ENCODE data around the gene PDE3B.
"Not testable (repeated sequence)": the region's sequence is repeated elsewhere in the genome, so short reads cannot be mapped to it uniquely, and the experiment has no call there.

DNA sequence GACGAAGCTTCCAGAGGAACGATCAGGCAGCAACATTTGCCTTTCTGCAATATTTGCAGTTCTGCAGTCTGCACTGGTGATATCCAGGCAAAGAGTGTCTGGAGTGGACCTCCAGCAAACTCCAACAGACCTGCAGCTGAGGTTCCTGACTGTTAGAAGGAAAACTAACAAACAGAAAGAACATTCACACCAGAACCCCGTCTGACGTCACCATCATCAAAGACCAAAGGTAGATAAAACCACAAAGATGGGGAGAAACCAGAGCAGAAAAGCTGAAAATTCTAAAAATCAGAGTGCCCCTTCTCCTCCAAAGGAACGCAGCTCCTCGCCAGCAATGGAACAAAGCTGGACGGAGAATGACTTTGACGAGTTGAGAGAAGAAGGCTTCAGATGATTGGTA, 134.9 kb downstream of the PDE3B start:
- TF ChIP-seq CEBPB, CHD1 (IDR thresholded peaks at IDR 0.05; ENCODE audit: low read depth, low read length): not testable (repeated sequence)
- TF ChIP-seq, protein P1, sequence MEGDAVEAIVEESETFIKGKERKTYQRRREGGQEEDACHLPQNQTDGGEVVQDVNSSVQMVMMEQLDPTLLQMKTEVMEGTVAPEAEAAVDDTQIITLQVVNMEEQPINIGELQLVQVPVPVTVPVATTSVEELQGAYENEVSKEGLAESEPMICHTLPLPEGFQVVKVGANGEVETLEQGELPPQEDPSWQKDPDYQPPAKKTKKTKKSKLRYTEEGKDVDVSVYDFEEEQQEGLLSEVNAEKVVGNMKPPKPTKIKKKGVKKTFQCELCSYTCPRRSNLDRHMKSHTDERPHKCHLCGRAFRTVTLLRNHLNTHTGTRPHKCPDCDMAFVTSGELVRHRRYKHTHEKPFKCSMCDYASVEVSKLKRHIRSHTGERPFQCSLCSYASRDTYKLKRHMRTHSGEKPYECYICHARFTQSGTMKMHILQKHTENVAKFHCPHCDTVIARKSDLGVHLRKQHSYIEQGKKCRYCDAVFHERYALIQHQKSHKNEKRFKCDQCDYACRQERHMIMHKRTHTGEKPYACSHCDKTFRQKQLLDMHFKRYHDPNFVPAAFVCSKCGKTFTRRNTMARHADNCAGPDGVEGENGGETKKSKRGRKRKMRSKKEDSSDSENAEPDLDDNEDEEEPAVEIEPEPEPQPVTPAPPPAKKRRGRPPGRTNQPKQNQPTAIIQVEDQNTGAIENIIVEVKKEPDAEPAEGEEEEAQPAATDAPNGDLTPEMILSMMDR (conservative IDR thresholded peaks at IDR 0.05; ENCODE audit: low read depth, low read length), result not testable (repeated sequence)
- TF ChIP-seq, protein P2, sequence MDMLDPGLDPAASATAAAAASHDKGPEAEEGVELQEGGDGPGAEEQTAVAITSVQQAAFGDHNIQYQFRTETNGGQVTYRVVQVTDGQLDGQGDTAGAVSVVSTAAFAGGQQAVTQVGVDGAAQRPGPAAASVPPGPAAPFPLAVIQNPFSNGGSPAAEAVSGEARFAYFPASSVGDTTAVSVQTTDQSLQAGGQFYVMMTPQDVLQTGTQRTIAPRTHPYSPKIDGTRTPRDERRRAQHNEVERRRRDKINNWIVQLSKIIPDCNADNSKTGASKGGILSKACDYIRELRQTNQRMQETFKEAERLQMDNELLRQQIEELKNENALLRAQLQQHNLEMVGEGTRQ (IDR thresholded peaks at IDR 0.05; ENCODE audit: low read depth, low read length), result not testable (repeated sequence)

Data from IMR-90 (cell line).